Stimulated activated CD4-positive, alpha-beta T cell treated with anti-CD3 and anti-CD28 coated beads, Interleukin-12 subunit alpha, Interleukin-12 subunit beta, amount 100 ng/mL, for 24 hours (primary cell): ENCODE data around the gene PREX1.

Experiments
- DNase-seq, 2 experiments: peaks; one replicate each; pipeline ENCODE4 v3.0.0-alpha.2; 2020; ENCODE audit warnings: low read depth in 2 of 2

Gene PREX1

DNA sequence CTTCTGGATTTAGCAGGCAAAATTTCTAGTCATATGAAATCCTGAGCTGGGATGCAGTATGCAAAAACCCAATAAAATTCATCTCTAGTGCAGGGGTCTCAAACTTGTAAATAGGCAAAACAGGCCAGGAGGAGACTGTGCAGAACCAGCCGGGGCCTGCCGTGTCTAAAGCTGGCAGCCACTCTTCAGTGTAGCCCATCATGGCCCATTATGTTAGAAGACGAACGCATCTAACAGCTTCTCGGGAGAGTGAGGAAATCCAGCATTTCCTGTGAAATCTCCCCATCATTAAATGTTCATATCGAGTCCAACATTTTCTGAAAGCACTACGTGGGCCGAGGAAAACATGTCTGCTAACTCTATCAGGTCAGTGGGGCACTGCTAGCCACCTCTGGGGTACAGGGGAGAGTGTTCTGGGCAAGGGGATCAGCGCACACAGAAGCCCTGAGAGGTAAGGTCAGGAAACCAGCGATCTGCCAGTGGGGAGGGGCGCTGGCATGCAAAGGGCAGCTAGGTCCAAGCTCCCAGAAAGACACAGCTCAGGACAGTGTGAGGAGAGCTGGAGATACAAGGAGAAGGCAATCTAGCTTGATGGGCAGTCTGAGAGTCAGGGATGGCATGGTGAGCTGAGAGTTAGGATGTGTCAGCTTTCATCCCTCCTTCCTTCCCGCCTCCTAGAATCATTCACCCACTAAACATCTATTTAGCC lies 144.2 kb downstream of the PREX1 start:
- DNase-seq, result no peak

DNA sequence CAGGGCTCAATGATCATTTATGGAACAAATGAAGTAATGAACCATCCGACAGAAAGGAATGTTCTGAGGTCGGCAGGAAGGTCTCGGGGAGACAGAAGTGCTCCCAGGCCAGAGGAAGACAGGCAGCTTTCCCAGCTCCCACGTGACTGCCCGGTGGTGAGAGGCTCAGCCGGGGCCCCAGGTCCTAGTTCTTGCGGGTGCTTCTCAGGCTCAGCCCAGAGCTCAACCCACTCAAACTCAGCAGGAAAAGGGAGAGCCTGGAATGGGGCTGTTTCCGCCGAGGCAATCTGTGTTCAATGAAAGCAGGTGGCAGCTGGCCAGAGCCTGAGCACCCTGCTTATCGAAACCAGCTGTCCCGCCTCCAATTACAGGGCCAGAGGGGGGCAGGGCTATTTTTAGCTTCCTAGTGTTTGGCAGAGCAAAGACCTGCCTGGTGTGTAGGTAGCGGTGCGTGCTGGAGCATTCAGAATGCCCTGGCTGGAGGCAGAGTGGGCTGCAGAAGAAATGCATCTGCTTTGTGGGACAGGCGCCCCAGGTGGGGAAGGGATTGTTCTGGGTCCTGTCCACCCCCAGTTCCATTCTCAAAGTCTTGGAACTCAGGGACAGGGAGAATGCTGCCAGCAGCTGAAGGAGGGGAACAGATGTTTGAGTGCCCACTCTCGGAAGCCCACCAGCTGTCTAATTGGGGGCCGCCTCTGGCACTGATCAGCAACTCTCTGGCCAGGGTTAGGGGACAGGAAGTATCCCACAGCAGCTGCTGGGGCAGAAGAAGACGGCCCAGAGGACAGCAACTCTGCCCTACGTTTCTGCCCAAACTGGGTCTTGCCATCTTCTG lies 145.1 kb downstream of the PREX1 start:
- DNase-seq, result no peak

DNA sequence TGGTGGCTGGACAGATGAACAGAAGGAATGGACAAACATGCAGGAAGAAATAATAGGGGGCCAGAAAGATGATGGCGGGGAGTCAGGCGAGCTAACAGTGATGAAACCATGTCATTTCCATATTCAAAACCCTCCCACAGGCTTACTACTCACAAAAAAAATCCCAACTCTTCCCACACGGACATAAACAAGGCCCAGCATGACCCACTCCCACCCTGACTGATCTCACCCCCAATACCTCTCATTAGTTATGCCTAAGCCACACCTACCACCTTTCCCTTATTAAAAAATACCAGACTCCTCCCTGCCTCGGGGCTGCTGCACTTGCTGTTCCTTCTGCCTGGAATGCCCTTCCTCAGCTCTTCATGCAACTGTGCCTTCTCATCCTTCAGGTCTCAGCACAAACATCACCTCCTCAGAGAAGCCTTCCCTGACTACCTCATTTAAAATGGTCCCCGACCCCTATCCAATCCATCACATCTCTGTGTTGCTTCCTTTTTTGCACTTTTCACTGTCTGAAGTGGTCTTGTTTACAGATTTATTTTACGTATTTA lies 145.8 kb downstream of the PREX1 start:
- DNase-seq, result no peak

DNA sequence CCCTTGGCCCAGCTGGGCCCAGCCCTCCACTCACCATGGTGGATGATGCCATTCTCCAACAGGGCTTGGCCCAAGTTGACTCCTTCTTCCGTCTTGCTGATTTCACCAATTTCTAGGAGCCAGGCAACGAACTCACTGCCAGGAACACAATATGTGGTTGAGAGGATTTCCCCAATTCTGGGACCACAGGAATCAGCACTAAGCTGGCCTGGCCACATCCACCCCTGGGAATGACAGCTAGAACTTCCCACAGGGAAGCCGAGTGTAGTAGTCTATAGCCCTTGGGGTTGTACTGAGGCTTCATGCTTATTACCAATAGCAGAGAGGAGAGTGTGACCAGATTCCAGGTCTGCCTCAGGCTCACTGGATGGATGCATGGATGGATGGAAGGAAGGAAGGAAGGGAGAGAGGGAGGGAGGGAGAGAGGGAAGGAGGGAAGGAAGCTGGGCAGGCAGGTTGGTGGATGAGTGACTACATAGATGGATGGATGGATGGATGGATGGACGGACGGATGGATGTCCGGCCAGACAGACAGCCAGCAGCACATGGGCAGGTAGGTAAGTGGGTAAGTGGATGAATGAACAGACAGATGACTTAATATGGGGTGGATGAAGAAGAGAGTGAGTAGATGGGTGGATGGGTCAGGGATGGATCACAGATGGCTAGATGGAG lies 146.5 kb downstream of the PREX1 start:
- no peak for DNase-seq

DNA sequence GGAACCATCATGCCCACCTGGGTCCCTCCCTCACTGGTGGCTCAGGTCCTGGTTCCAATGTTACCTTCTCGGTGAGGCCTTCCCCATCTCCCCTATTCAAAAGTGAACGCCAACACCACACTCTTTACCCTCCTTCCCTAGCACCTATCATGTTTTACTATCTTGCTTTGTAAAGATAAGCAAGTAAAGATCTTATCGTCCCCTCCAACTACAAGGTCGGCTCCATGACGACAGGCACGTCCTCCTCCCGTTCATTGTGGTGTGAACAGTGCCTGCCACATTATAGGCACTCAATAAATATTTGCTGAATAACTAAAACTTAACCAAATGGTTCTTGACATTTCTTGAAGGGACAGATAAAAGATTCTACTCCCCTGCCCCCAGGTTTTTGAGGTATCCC lies 147.1 kb downstream of the PREX1 start:
- no peak for DNase-seq

DNA sequence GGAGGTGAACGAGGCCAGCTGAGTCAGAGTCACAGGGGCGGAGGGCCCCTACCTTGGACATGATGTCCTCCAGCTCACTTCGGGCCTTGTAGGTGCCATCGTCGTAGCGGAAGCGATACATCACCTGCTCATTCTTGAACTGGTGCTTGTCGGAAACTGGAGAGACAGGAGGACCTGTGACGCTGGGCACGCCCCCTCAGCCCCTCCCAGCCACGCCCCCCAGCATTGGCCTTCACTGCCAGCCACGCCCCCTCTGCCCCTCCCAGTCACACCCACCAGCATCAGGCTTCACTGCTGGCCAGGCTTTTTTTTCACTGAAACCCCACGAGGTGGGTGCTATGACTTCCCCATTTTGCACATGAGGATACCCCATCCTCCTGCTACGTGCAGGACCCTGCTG lies 148.2 kb downstream of the PREX1 start:
- no peak for DNase-seq

DNA sequence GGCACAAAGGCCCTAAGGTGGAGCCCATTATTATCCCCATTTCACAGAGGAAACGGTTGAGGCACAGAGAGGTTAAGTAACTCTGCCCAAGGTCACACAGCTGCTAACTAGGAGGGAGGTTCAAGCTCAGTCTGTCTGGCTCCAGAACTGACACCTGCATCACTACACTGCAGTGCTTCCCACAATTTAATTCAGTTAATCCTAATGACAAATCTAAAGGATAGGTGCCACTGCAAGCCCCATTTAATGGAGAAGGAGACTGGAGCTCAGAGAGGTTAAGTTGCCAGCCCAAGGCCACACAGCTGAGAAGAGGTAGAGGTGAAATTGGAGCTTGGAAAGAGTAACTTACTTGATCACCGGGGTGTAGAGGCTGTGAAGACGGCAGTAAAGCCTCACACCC lies 148.8 kb downstream of the PREX1 start:
- DNase-seq, result no peak

DNA sequence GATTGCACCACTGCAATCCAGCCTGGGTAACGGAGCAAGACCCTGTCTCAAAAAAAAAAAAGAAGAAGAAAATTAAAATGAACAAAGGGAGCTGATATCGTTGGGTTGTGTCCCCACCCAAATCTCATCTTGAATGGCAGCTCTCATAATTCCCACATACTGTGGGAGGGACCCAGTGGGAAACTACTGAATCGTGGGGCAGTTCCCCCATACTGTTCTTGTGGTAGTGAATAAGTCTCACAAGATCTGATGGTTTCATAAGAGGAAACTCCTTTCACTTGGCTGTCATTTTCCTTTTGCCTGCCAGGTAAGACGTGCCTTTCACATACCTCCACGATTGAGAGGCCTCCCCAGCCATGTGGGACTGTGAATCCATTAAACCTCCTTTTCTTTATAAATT lies 149.4 kb downstream of the PREX1 start:
- no peak for DNase-seq

DNA sequence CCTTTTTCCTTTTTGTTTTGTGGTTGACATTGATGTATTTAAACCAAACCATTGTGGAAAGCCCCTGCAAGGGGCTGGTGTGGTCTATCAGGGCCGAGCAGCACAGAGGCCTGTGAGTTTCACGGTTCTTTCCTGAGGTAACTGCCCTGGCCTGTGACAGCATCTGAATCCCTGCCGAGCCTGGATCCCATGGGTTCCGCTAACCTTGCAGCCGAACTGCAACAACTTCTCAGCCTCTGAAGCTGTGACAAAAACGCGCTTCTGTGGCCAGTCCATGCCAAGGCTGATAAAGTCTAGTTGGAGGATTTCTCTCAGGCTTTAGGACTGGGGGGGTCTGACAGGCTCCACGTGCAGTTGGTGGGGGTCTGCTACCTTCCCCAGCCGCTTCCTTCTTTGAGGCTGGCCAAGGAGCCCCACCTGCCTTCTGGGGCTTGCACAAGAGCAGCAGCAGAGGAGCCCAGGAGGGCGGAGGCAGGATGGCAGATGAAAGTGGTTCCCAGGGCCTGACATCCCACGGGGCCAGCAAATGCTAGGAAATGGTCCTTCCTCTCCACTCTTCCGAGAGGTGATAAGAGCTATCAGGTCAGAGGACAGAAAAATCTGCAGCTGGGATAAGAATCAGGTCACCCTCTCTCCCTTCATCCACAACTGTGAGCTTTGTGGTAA lies 150.9 kb downstream of the PREX1 start:
- DNase-seq, result no peak

DNA sequence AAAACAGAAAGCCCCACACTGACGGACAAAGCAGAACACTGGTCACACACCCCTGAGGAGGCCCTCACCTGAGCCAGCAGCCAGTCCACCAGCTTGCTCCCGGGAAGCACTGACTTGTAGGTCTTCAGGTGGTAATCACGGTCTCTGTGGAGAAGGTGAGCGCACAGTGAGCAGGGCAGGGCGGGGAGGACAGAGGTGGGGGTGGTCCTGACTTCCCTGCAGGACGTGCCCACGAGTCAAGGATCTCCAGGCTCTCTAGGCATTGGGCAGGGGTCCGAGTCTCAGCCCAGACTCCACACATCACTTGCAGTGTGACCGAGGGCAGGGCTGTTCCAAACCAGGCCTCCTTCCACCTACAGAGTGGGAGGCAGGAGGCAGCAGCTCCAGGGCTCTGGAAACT lies 151.7 kb downstream of the PREX1 start:
- no peak for DNase-seq

DNA sequence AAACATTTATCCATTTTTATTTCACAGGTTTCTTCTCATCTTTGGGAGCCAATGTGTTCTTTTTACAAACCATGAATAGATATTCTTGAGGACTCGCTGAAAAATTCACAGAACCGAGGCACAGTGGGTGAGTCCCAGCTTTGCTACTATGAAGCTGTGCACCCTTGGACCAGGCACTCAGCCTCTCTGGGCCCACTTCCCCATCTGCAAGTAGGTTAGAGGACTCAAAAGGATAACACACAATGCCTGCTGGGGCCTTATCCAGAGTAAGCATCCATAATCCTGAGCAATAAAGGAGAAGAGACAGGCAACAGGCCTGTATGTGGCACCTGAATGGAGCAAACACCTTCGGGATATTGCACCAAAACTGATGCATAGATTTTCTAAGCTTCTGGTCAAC lies 153.3 kb downstream of the PREX1 start:
- DNase-seq, result no peak

DNA sequence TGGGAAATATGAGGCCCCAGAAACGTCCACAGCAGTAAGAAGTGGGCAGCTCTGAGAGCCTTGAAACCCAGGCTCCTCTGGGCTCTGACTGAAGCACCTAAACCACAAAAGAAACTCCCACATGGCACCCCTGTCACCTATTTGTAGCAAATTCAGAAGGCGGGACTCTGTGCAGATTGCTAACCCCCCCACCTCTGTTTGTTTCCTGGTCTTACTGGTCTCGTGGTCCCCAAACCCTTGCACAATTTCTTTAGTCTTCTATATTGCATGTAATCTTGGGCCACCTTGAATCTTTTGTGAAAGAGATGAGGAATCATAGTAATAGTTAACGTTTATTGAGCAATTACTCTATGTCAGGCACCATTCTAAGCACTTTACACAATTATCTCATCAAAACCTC lies 154.3 kb downstream of the PREX1 start:
- no peak for DNase-seq

DNA sequence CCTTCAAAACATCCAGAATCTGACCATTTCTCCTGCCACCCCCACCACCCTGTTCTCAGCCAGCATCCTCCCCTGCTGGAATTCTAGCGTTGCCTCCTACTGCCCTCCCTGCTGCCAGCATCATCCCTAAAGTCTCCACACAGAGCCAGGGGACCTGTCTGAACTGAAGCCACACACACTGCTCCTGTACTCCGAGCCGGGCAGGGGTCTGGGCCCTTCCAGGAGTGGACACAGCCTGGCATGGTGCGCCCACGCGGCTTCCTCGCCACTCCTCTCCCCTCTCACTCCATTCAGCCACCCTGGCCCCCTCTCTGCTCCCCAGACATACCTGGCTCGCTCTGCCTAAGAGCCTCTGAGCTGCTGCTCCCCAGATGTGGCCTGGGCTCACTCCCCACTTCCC lies 155.5 kb downstream of the PREX1 start:
- DNase-seq, result no peak

DNA sequence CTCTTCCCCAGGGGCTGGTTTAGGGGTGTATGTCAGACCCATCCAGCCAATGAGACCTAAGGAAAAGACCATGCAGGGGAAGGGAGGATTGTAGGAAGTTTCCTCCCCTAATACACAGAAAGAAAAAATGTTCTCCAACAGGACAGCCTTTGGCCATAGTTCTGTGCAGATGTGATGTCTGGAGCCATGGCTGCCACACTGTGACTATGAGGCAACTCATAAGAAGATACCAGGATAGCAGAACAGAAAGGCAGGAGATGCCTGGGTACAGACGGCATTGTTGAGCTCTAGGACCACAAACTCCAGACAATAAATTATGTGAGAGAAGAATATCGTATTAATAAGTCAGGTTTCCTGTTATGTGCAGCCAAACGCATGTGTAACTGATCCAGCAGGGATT lies 156.7 kb downstream of the PREX1 start:
- DNase-seq, result no peak

DNA sequence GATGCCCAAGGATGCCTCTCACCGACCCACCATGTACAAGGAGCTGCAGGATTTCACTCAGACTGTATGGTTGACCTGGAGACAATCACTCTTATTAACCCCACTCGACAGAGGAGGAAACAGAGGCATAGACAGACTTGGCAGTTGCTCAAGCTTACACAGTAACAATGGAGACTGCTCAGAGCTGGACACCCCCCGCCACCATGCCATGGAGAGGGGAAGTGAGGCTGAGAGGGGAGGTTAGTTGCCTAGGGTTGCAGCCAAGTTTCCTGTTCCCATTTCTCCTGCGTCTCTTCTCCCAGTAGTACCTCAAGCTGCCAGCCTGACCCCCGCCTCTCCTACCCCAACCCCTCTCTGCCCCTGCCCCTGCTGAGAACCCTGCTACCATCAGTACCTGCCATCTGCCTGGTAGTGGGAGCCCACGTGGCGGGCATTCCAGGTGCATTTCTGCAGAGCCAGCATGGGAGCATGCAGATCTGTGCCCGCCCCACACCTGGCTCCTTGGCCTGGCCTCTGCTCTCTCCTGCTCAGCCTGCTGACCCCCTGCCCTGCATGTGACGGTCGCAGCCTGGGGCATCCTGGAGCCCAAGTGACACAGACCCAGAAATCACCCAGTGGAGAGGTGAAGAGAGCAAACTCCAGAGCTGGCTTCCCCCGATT lies 157.7 kb downstream of the PREX1 start:
- DNase-seq, result no peak

DNA sequence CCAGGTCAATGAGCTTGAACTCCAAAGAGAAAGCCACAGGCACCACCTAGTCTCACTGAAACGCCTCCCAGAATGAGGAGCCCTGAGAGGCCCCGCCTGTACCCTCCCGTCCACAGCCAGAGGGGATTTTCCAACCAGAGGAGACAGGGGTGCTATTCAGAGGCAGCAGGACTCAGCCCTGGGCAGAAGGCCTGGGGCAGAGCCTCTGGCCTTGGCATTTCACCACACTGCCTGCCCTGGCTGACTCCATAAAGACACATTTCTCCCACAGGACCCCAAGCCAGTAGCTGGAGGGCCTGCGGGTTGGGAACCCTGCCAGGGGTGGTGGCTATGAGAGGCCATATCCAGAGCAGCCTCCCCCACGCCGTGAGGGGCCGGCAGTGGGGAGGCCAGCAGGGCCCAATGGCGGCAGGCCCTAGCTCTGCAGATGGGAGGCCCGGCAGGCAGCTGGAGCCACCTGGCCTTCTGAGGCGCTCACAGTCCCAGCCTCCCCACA lies 159.3 kb downstream of the PREX1 start:
- DNase-seq, result no peak

DNA sequence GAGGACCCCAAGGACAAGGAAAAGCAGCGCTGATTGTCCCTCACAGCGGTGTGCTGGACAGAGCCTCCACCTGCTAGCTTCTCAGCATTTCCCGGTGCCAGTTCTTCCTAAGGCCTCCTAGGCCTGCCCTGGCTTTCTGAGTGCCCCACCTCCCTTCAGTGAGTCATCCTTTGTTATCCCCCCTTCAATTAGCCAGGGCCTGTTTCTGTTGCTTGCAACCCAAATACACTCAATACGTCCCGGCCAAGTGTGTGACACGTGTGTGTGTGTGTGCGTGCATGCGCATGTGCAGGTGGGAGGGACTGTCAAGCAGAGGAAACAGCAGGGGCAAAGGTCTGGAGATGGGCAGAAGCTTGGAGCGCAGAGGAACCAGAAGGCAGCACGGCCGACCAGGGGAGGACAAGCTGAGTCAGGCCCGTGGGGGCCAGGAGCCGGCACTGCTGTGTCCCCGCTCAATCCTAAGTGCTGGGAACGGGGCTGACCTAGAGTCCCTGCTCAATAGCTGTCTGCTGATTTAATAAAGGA lies 159.8 kb downstream of the PREX1 start:
- DNase-seq, result no peak

DNA sequence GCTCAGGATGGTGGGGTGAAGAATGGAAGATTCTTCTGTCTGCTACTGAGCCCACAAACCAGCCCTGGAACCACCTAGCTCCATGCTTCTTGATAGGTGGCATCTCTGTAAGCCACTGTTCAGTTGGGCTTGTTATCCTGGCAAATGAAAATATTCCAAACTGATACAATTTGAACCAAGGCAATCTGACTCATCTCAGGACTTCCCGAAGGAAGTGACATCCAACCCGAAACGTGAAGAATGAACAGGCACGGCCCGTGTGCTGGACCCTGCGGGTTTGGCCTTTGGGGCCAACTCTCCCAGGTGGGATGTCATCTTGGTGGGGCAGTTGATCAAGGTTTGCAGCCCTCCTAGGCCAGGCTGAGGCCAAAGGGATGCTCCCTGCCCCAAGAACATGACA lies 160.3 kb downstream of the PREX1 start:
- no peak for DNase-seq

DNA sequence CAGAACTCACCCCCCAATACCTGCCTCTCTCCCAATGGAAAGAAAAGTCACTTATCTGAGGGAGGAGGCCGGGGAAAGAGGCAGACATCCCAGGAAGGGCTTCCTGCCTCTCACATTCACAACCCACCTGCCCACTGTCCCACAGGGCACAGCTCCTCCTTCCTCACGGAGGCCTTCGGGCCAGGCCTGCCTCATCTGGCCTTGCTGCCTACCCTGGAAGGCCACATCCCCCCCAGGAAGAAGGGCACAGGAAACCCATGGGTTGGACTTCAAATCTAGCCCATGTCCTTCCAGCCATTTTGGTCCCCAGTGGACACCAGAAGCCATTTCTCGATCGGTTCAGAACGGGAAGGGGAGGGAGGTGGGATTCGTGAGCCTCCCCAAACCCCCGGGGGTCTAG lies 162.0 kb downstream of the PREX1 start:
- no peak for DNase-seq

DNA sequence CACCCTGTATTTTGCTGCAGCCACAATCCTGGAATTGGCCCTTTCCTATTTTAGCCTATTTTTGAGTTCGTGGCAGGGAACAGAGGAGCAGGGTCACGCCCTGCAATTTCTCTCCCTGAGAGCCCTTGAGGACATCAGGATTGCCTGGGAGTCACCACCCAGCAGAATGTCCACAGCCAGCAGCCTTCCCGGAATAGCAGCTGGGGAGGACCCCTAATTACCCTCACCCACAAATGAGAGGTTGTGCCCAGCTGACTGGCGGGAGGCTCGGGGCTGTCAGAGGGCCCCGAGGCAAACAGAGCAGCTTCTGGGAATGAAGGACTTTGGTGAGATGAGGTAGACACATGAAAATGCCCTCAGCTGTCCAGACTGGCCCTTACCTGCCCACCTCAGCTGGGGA lies 165.1 kb downstream of the PREX1 start:
- no peak for DNase-seq
